Large intestine (tissue), 3 donors: ENCODE data around the gene CDYL2. TPM values are rescaled to one million over a fixed set of nuclear protein-coding genes. Genes with fewer than 3 reads are reported as not detected.

Experiments used
- DNase-seq, 2 donors: peaks; one replicate each; pipeline versions ENCODE4 v3.0.0 to v3.0.0-alpha.2; 2013
- H3K27ac ChIP-seq: one replicate; pipeline ENCODE4 v1.5.1; 2013; ENCODE audit warnings: low read length
- H3K27me3 ChIP-seq: 2 replicates; pipeline ENCODE4 v1.6.1; 2013; ENCODE audit warnings: low read length; ENCODE audit not compliant: control insufficient read depth, insufficient read depth
- H3K36me3 ChIP-seq: 2 replicates; pipeline ENCODE4 v1.6.1; 2013; ENCODE audit warnings: low read length; ENCODE audit not compliant: control insufficient read depth, insufficient read depth
- H3K4me1 ChIP-seq: one replicate; pipeline ENCODE4 v1.6.1; 2013; ENCODE audit warnings: low read length; ENCODE audit not compliant: control insufficient read depth, insufficient read depth
- H3K4me3 ChIP-seq: one replicate; pipeline ENCODE4 v1.5.1; 2013; ENCODE audit warnings: low read length
- H3K9me3 ChIP-seq: one replicate; pipeline ENCODE4 v1.6.1; 2013; ENCODE audit warnings: mild to moderate bottlenecking, low read depth, low read length, moderate library complexity; ENCODE audit not compliant: control insufficient read depth
- WGBS: methylation state at CpG from one replicate; pipeline ENCODE4 v1.1.5; 2013; ENCODE audit warnings: low lambda C conversion rate; ENCODE audit not compliant: insufficient coverage; 5-methylcytosine and 5-hydroxymethylcytosine counted together
- polyA plus RNA-seq: library from polyadenylated mRNA; unstranded; fragments of 120-200 nt; gene quantifications from one replicate; pipeline ENCODE4 v1.2.1, GENCODE V29; 2013

Gene CDYL2
- polyA plus RNA-seq, 1 donor: 5.1 TPM

GRCh38 chr16:80619824-80620223, 184.6 kb downstream of the CDYL2 start:
- Histone ChIP-seq H3K27ac (no peak overlapping the region), H3K4me3 (no peak overlapping the region), H3K36me3 (no peaks in the 10 kb centered on the region), H3K9me3 (no peaks in the 10 kb centered on the region), H3K27me3 (no peaks in the 10 kb centered on the region), H3K4me1 (no peaks in the 10 kb centered on the region)
- WGBS: no CpG with 5 or more reads among the region's 4 CpGs
- DNase-seq: peak in 1 of 2 donors; percentile 30

- Histone ChIP-seq H3K4me1 (no peaks in the 10 kb centered on the region), H3K36me3 (no peaks in the 10 kb centered on the region), H3K27ac (no peak overlapping the region), H3K9me3 (no peaks in the 10 kb centered on the region), H3K4me3 (no peak overlapping the region), H3K27me3 (no peaks in the 10 kb centered on the region)
- no CpG with 5 or more reads among the region's 14 CpGs for WGBS
- no peak for DNase-seq
Measured at GRCh38 chr16:80618862-80619648, 185.3 kb downstream of the CDYL2 start.

GRCh38 chr16:80616362-80616761, 188.0 kb downstream of the CDYL2 start:
- no peaks in the 10 kb centered on the region for H3K27me3 ChIP-seq
- peaks cover 2% of the 10 kb centered on the region for H3K36me3 ChIP-seq
- no peak for DNase-seq
- no peak overlapping the region for H3K4me3 ChIP-seq
- H3K4me1 ChIP-seq: no peaks in the 10 kb centered on the region
- no CpG with 5 or more reads among the region's 3 CpGs for WGBS
- H3K27ac ChIP-seq: no peak overlapping the region
- H3K9me3 ChIP-seq: no peaks in the 10 kb centered on the region

- no peaks in the 10 kb centered on the region for H3K4me1 ChIP-seq
- WGBS: no CpG with 5 or more reads among the region's 12 CpGs
- no peak for DNase-seq
- no peaks in the 10 kb centered on the region for H3K9me3 ChIP-seq
- H3K27me3 ChIP-seq: no peaks in the 10 kb centered on the region
- peaks cover 2% of the 10 kb centered on the region for H3K36me3 ChIP-seq
- H3K27ac ChIP-seq: no peak overlapping the region
- H3K4me3 ChIP-seq: no peak overlapping the region
Measured at GRCh38 chr16:80615735-80616134, 188.7 kb downstream of the CDYL2 start.

GRCh38 chr16:80614908-80615671, 189.3 kb downstream of the CDYL2 start:
- no CpG with 5 or more reads among the region's 12 CpGs for WGBS
- Histone ChIP-seq H3K9me3 (no peaks in the 10 kb centered on the region), H3K4me3 (no peak overlapping the region), H3K4me1 (no peaks in the 10 kb centered on the region), H3K36me3 (peaks cover 2% of the 10 kb centered on the region), H3K27ac (no peak overlapping the region), H3K27me3 (no peaks in the 10 kb centered on the region)
- DNase-seq: no peak

GRCh38 chr16:80612461-80613017, 191.9 kb downstream of the CDYL2 start:
- H3K27me3 ChIP-seq: no peaks in the 10 kb centered on the region
- H3K9me3 ChIP-seq: no peaks in the 10 kb centered on the region
- peaks cover 5% of the 10 kb centered on the region for H3K36me3 ChIP-seq
- no peak overlapping the region for H3K27ac ChIP-seq
- H3K4me3 ChIP-seq: no peak overlapping the region
- no CpG with 5 or more reads among the region's 13 CpGs for WGBS
- H3K4me1 ChIP-seq: no peaks in the 10 kb centered on the region
- no peak for DNase-seq

- H3K27ac ChIP-seq: no peak overlapping the region
- H3K36me3 ChIP-seq: peaks cover 9% of the 10 kb centered on the region
- WGBS: no CpG with 5 or more reads among the region's 11 CpGs
- no peaks in the 10 kb centered on the region for H3K27me3 ChIP-seq
- H3K4me3 ChIP-seq: no peak overlapping the region
- no peaks in the 10 kb centered on the region for H3K4me1 ChIP-seq
- no peaks in the 10 kb centered on the region for H3K9me3 ChIP-seq
- DNase-seq: no peak
Measured at GRCh38 chr16:80611930-80612327, 192.5 kb downstream of the CDYL2 start.

GRCh38 chr16:80611171-80611929, 193.0 kb downstream of the CDYL2 start:
- Histone ChIP-seq H3K27ac (no peak overlapping the region), H3K9me3 (no peaks in the 10 kb centered on the region), H3K27me3 (no peaks in the 10 kb centered on the region), H3K4me1 (no peaks in the 10 kb centered on the region), H3K36me3 (peaks cover 9% of the 10 kb centered on the region), H3K4me3 (no peak overlapping the region)
- DNase-seq: no peak
- WGBS: no CpG with 5 or more reads among the region's 16 CpGs

- Histone ChIP-seq H3K27ac (no peak overlapping the region), H3K9me3 (no peaks in the 10 kb centered on the region), H3K27me3 (no peaks in the 10 kb centered on the region), H3K4me1 (no peaks in the 10 kb centered on the region), H3K36me3 (peaks cover 9% of the 10 kb centered on the region), H3K4me3 (no peak overlapping the region)
- WGBS: no CpG with 5 or more reads among the region's 9 CpGs
- no peak for DNase-seq
Measured at GRCh38 chr16:80610481-80611156, 193.8 kb downstream of the CDYL2 start.

- peaks cover 9% of the 10 kb centered on the region for H3K36me3 ChIP-seq
Measured at GRCh38 chr16:80608946-80609345, 195.5 kb downstream of the CDYL2 start.

More at GRCh38 chr16:80608946-80609345, 195.5 kb downstream of the CDYL2 start:
- H3K4me1 ChIP-seq: no peaks in the 10 kb centered on the region
- no peaks in the 10 kb centered on the region for H3K27me3 ChIP-seq
- no peak for DNase-seq
- H3K4me3 ChIP-seq: no peak overlapping the region
- no peak overlapping the region for H3K27ac ChIP-seq
- WGBS: no CpG with 5 or more reads among the region's 6 CpGs
- no peaks in the 10 kb centered on the region for H3K9me3 ChIP-seq
